Measurements from ENCODE around the gene CCBE1.

Gene CCBE1

GRCh38 chr18:59623456-59624368 lies 73.5 kb downstream of the CCBE1 start:
- H3K79me2 ChIP-seq (ENCODE audit: insufficient read depth, low read length), result no peaks in the 10 kb centered on the region
- no peak overlapping the region for H3K4me3 ChIP-seq (ENCODE audit: insufficient read depth, low read length, poor library complexity, severe bottlenecking)
- no peak overlapping the region for H3K4me2 ChIP-seq (ENCODE audit: low read depth, low read length, poor library complexity, severe bottlenecking)
- no peaks in the 10 kb centered on the region for H3F3A ChIP-seq (ENCODE audit: insufficient read depth)
- H2AFZ ChIP-seq (ENCODE audit: low read depth, low read length, severe bottlenecking), result no peak overlapping the region
- TF ChIP-seq EZH2phosphoT487 (conservative IDR thresholded peaks at IDR 0.05; ENCODE audit: low read length), result no peak
- H3K27me3 ChIP-seq (ENCODE audit: low read length), result no peaks in the 10 kb centered on the region
- H3K9me2 ChIP-seq (replicated peaks; ENCODE audit: insufficient read depth, low read length), result no peaks in the 10 kb centered on the region
- H3K9ac ChIP-seq (ENCODE audit: low read length), result no peak overlapping the region
- H3K36me3 ChIP-seq (ENCODE audit: low read length), result no peaks in the 10 kb centered on the region
- no peak overlapping the region for H3K27ac ChIP-seq (ENCODE audit: low read depth, low read length)
- H4K20me1 ChIP-seq (ENCODE audit: low read depth, low read length), result no peaks in the 10 kb centered on the region
- H3K9me3 ChIP-seq (ENCODE audit: insufficient read depth, low read length), result no peaks in the 10 kb centered on the region

- no peak overlapping the region for H3K9ac ChIP-seq (ENCODE audit: low read length)
- H3K4me3 ChIP-seq (ENCODE audit: insufficient read depth, low read length, poor library complexity, severe bottlenecking), result no peak overlapping the region
- TF ChIP-seq EZH2phosphoT487 (conservative IDR thresholded peaks at IDR 0.05; ENCODE audit: low read length) (no peak), CTCF (IDR thresholded peaks at IDR 0.05; ENCODE audit: insufficient read depth, low read length, poor library complexity, severe bottlenecking) (no peak)
- H3K27ac ChIP-seq (ENCODE audit: low read depth, low read length), result no peak overlapping the region
- H3K4me2 ChIP-seq (ENCODE audit: low read depth, low read length, poor library complexity, severe bottlenecking), result no peak overlapping the region
- no peaks in the 10 kb centered on the region for H3K79me2 ChIP-seq (ENCODE audit: insufficient read depth, low read length)
- H3K9me2 ChIP-seq (replicated peaks; ENCODE audit: insufficient read depth, low read length), result no peaks in the 10 kb centered on the region
- H3K9me3 ChIP-seq (ENCODE audit: insufficient read depth, low read length), result no peaks in the 10 kb centered on the region
- no peaks in the 10 kb centered on the region for H3K27me3 ChIP-seq (ENCODE audit: low read length)
- no peak overlapping the region for H2AFZ ChIP-seq (ENCODE audit: low read depth, low read length, severe bottlenecking)
- no peaks in the 10 kb centered on the region for H3K36me3 ChIP-seq (ENCODE audit: low read length)
- H4K20me1 ChIP-seq (ENCODE audit: low read depth, low read length), result no peaks in the 10 kb centered on the region
- no peaks in the 10 kb centered on the region for H3F3A ChIP-seq (ENCODE audit: insufficient read depth)
Measured at GRCh38 chr18:59621027-59621426, 76.2 kb downstream of the CCBE1 start.

GRCh38 chr18:59620381-59620780 lies 76.8 kb downstream of the CCBE1 start:
- H3K4me2 ChIP-seq (ENCODE audit: low read depth, low read length, poor library complexity, severe bottlenecking), result no peak overlapping the region
- H3K9ac ChIP-seq (ENCODE audit: low read length), result no peak overlapping the region
- no peak overlapping the region for H3K27ac ChIP-seq (ENCODE audit: low read depth, low read length)
- H3K9me3 ChIP-seq (ENCODE audit: insufficient read depth, low read length), result no peaks in the 10 kb centered on the region
- no peaks in the 10 kb centered on the region for H3K79me2 ChIP-seq (ENCODE audit: insufficient read depth, low read length)
- no peaks in the 10 kb centered on the region for H3K36me3 ChIP-seq (ENCODE audit: low read length)
- no peak overlapping the region for H3K4me3 ChIP-seq (ENCODE audit: insufficient read depth, low read length, poor library complexity, severe bottlenecking)
- no peak overlapping the region for H2AFZ ChIP-seq (ENCODE audit: low read depth, low read length, severe bottlenecking)
- H4K20me1 ChIP-seq (ENCODE audit: low read depth, low read length), result no peaks in the 10 kb centered on the region
- TF ChIP-seq CTCF (IDR thresholded peaks at IDR 0.05; ENCODE audit: insufficient read depth, low read length, poor library complexity, severe bottlenecking) (no peak), EZH2phosphoT487 (conservative IDR thresholded peaks at IDR 0.05; ENCODE audit: low read length) (no peak)
- no peaks in the 10 kb centered on the region for H3K9me2 ChIP-seq (replicated peaks; ENCODE audit: insufficient read depth, low read length)
- no peaks in the 10 kb centered on the region for H3F3A ChIP-seq (ENCODE audit: insufficient read depth)
- no peaks in the 10 kb centered on the region for H3K27me3 ChIP-seq (ENCODE audit: low read length)

- Histone ChIP-seq H3K79me2 (ENCODE audit: insufficient read depth, low read length) (no peaks in the 10 kb centered on the region), H3K4me2 (ENCODE audit: low read depth, low read length, poor library complexity, severe bottlenecking) (no peak overlapping the region), H3K9ac (ENCODE audit: low read length) (no peak overlapping the region), H3K27ac (ENCODE audit: low read depth, low read length) (no peak overlapping the region), H3K9me3 (ENCODE audit: insufficient read depth, low read length) (no peaks in the 10 kb centered on the region), H3F3A (ENCODE audit: insufficient read depth) (no peaks in the 10 kb centered on the region), H3K9me2 (replicated peaks; ENCODE audit: insufficient read depth, low read length) (no peaks in the 10 kb centered on the region), H2AFZ (ENCODE audit: low read depth, low read length, severe bottlenecking) (no peak overlapping the region), H4K20me1 (ENCODE audit: low read depth, low read length) (no peaks in the 10 kb centered on the region), H3K27me3 (ENCODE audit: low read length) (no peaks in the 10 kb centered on the region), H3K36me3 (ENCODE audit: low read length) (no peaks in the 10 kb centered on the region), H3K4me3 (ENCODE audit: insufficient read depth, low read length, poor library complexity, severe bottlenecking) (no peak overlapping the region)
- no peak for TF ChIP-seq CTCF (IDR thresholded peaks at IDR 0.05; ENCODE audit: insufficient read depth, low read length, poor library complexity, severe bottlenecking)
- TF ChIP-seq EZH2phosphoT487 (conservative IDR thresholded peaks at IDR 0.05; ENCODE audit: low read length), result no peak
Measured at GRCh38 chr18:59619816-59620215, 77.4 kb downstream of the CCBE1 start.

All from SU-DHL-6 (cell line).